ENCODE results near the gene PTPRD.

DNA sequence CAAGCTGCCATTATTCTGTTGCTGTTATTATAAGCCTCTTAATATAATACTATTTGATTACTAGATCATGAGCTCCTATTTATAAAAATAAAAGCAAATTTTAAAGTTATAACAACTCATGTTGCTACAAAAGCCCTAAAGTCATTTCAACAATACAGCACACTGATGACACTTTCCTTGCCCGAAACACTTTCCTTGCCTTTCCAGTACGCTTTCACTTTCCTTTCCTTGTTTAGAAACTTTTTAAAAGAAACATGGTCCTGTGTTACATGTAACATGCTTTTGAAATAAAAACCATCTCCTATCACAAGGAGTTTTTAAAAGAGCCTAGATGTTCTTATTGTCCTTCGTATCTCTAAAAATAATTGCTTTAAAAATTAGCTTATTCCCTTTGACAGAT is 688.4 kb downstream of the PTPRD start:
- TF ChIP-seq, protein P1, sequence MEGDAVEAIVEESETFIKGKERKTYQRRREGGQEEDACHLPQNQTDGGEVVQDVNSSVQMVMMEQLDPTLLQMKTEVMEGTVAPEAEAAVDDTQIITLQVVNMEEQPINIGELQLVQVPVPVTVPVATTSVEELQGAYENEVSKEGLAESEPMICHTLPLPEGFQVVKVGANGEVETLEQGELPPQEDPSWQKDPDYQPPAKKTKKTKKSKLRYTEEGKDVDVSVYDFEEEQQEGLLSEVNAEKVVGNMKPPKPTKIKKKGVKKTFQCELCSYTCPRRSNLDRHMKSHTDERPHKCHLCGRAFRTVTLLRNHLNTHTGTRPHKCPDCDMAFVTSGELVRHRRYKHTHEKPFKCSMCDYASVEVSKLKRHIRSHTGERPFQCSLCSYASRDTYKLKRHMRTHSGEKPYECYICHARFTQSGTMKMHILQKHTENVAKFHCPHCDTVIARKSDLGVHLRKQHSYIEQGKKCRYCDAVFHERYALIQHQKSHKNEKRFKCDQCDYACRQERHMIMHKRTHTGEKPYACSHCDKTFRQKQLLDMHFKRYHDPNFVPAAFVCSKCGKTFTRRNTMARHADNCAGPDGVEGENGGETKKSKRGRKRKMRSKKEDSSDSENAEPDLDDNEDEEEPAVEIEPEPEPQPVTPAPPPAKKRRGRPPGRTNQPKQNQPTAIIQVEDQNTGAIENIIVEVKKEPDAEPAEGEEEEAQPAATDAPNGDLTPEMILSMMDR (conservative IDR thresholded peaks at IDR 0.05 in 1 of 2, IDR thresholded peaks at IDR 0.05 in 1 of 2; ENCODE audit: extremely low read depth in 1 of 2, insufficient read depth in 1 of 2, low read depth in 1 of 2, low read length in 2 of 2), result no peak
- TF ChIP-seq EZH2 (IDR thresholded peaks at IDR 0.05; ENCODE audit: borderline replicate concordance, low read length), result no peak
